ENCODE data around the gene EGFR. TPM values are rescaled to one million over a fixed set of nuclear protein-coding genes. Genes with fewer than 3 reads are reported as not detected.

The EGFR gene
- total RNA-seq, 1 donor from 2014 or later: 12.8 TPM

DNA sequence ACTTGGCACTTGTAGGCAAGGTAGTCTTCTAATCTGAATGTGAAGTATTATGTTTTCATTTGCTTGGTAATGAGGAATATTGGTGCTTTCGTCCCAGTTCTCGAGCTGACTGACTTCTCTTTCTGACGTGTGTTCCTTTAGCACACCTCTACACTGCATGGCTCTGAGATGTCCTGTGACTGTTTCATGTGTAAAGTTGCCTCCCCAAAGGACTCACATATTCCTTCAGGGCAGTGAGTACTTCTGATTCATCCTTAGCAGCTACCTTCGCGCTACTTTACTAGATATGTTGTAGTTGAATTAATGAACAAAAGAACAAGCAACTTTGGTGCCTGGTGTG, 113.7 kb downstream of the EGFR start:
- Mint-ChIP-seq H3K4me3 (ENCODE audit: unreplicated experiment) (peak overlapping the region; percentile 50), H3K4me1 (ENCODE audit: low read depth, unreplicated experiment) (peaks cover 48% of the 10 kb centered on the region), H3K27ac (ENCODE audit: unreplicated experiment) (peak overlapping the region; percentile 88)

DNA sequence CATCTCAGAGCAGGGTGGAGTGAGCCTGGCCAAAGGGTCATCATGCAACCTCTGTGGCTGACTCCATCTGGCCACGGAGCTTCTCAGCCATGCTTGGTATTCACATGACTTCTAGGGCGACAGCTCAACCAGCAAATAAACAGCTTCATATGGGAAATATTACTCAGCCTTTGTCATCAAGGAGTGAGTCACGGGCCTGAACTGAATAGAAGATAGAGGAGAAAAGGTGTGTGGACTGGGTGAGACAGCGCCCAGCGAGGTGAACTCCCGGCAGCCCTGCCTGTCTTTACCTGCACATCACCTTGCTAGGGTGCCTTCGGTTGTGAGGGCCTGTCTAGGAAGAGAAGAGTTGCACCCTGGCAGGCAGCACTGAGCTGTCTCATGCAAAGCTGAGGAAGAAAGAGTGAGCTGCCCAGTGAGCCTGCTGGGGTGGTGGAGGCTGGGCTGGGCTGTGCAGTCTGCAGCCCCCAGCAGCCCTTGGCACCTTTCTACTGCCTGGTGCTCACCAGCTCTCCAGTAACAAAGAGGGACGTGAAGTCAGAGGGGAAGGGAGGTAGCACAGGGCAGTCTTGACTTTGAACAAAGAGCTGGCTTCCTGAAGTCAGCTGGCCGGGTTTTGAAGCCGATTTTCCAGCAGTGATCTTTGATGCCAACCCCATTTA, 114.2 kb downstream of the EGFR start:
- peaks cover 16% of the 10 kb centered on the region for H3K9me3 Mint-ChIP-seq (ENCODE audit: unreplicated experiment)
- no peaks in the 10 kb centered on the region for H3K36me3 Mint-ChIP-seq (ENCODE audit: unreplicated experiment)
- peak overlapping the region; percentile 88 for H3K27ac Mint-ChIP-seq (ENCODE audit: unreplicated experiment)
- peaks cover 25% of the 10 kb centered on the region for H3K27me3 Mint-ChIP-seq (ENCODE audit: unreplicated experiment)
- DNase-seq: no peak
- no peak overlapping the region for H3K4me3 Mint-ChIP-seq (ENCODE audit: unreplicated experiment)
- peaks cover 43% of the 10 kb centered on the region for H3K4me1 Mint-ChIP-seq (ENCODE audit: low read depth, unreplicated experiment)
- TF ChIP-seq, protein P1, sequence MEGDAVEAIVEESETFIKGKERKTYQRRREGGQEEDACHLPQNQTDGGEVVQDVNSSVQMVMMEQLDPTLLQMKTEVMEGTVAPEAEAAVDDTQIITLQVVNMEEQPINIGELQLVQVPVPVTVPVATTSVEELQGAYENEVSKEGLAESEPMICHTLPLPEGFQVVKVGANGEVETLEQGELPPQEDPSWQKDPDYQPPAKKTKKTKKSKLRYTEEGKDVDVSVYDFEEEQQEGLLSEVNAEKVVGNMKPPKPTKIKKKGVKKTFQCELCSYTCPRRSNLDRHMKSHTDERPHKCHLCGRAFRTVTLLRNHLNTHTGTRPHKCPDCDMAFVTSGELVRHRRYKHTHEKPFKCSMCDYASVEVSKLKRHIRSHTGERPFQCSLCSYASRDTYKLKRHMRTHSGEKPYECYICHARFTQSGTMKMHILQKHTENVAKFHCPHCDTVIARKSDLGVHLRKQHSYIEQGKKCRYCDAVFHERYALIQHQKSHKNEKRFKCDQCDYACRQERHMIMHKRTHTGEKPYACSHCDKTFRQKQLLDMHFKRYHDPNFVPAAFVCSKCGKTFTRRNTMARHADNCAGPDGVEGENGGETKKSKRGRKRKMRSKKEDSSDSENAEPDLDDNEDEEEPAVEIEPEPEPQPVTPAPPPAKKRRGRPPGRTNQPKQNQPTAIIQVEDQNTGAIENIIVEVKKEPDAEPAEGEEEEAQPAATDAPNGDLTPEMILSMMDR (IDR thresholded peaks at IDR 0.05; ENCODE audit: partially characterized antibody, unreplicated experiment): no peak

More for the DNA sequence above, 113.7 kb downstream of the EGFR start:
- peaks cover 25% of the 10 kb centered on the region for H3K27me3 Mint-ChIP-seq (ENCODE audit: unreplicated experiment)
- TF ChIP-seq, protein P1 (IDR thresholded peaks at IDR 0.05; ENCODE audit: partially characterized antibody, unreplicated experiment): no peak
- H3K9me3 Mint-ChIP-seq (ENCODE audit: unreplicated experiment): peaks cover 16% of the 10 kb centered on the region
- H3K36me3 Mint-ChIP-seq (ENCODE audit: unreplicated experiment): no peaks in the 10 kb centered on the region
- DNase-seq: no peak

DNA sequence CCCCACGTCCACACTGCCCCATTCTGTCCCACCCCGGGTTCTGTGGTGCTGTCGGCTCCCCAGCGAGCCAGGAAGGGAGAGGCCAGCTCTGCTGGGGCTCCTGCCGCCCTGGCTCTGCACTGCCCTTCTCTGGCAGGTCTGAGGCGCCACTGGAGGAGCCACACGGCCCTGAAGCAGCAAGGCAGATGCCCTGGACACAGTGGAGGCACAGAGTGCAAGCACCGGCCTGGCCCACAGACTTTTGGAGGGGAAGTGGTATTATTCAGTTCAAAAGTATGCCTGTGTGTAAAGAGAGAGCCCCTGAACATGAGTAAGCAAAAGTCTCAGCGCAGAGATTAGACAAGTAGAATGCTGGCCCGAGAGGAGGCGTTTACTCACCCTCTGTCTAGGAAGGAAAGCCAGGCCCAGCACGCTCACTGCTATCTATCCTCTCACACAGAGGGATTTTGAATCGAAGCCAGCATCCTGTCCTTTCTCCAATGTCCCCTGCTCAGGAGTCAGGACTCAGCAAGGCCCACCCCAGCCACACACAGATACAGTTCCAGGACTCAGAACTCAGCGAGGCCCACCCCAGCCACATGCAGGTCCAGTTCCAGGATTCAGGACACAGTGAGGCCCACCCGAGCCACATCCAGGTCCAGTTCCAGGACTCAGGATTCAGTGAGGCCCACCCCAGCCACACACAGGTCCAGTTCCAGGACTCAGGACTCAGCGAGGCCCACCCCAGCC, 115.0 kb downstream of the EGFR start:
- Mint-ChIP-seq H3K4me3 (ENCODE audit: unreplicated experiment) (no peak overlapping the region), H3K4me1 (ENCODE audit: low read depth, unreplicated experiment) (peaks cover 35% of the 10 kb centered on the region), H3K9me3 (ENCODE audit: unreplicated experiment) (peaks cover 16% of the 10 kb centered on the region), H3K27me3 (ENCODE audit: unreplicated experiment) (peaks cover 25% of the 10 kb centered on the region), H3K27ac (ENCODE audit: unreplicated experiment) (no peak overlapping the region), H3K36me3 (ENCODE audit: unreplicated experiment) (no peaks in the 10 kb centered on the region)
- TF ChIP-seq, protein P1 (IDR thresholded peaks at IDR 0.05; ENCODE audit: partially characterized antibody, unreplicated experiment): no peak
- DNase-seq: no peak

DNA sequence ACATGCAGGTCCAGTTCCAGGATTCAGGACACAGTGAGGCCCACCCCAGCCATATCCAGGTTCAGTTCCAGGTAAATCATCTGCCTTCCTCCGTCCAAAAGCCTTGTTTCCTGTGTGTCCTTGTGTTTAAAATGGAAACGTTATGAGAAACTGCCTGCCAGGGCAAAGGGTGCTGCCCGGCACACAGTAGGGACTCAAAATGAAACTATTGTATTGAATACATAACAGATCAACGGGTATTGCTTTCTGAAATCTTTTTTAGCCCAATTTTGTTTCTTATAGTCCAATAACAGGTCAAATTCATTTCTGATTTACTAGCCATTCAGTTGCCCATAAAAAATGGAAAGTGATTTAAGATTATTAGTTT, 115.5 kb downstream of the EGFR start:
- H3K4me1 Mint-ChIP-seq (ENCODE audit: low read depth, unreplicated experiment): peaks cover 31% of the 10 kb centered on the region
- TF ChIP-seq, protein P1 (IDR thresholded peaks at IDR 0.05; ENCODE audit: partially characterized antibody, unreplicated experiment): no peak
- H3K27me3 Mint-ChIP-seq (ENCODE audit: unreplicated experiment): peaks cover 21% of the 10 kb centered on the region
- H3K4me3 Mint-ChIP-seq (ENCODE audit: unreplicated experiment): no peak overlapping the region
- no peak for DNase-seq
- no peak overlapping the region for H3K27ac Mint-ChIP-seq (ENCODE audit: unreplicated experiment)
- peaks cover 11% of the 10 kb centered on the region for H3K9me3 Mint-ChIP-seq (ENCODE audit: unreplicated experiment)
- no peaks in the 10 kb centered on the region for H3K36me3 Mint-ChIP-seq (ENCODE audit: unreplicated experiment)

DNA sequence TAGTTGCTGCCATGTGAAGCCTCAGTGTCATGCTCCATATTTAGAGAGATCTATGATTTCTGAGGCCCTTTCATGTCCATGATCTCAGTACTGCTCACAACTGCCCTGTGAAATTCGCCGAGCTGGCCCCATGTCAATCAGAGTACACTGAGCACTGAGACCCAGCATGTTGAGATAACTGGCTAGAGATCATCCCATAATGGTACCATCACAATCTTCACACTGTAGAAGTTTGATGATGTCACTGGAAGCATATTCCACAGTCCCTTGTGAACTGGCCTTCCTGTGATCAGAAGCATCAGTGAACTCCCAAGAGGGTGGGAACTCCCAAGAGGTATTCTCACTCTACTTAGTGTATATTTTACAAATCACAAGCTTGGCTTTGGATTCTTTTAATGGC, 116.0 kb downstream of the EGFR start:
- TF ChIP-seq, protein P1 (IDR thresholded peaks at IDR 0.05; ENCODE audit: partially characterized antibody, unreplicated experiment): no peak
- DNase-seq: no peak
- Mint-ChIP-seq H3K4me1 (ENCODE audit: low read depth, unreplicated experiment) (peaks cover 28% of the 10 kb centered on the region), H3K9me3 (ENCODE audit: unreplicated experiment) (peaks cover 11% of the 10 kb centered on the region), H3K36me3 (ENCODE audit: unreplicated experiment) (no peaks in the 10 kb centered on the region), H3K27me3 (ENCODE audit: unreplicated experiment) (peaks cover 20% of the 10 kb centered on the region), H3K27ac (ENCODE audit: unreplicated experiment) (no peak overlapping the region), H3K4me3 (ENCODE audit: unreplicated experiment) (no peak overlapping the region)
